HFFc6 (cell line): ENCODE data around the gene KHK. TPM values are rescaled to one million over a fixed set of nuclear protein-coding genes. Genes with fewer than 3 reads are reported as not detected.

ENCODE experiments used
- DNase-seq: peaks from one replicate; pipeline ENCODE4 v3.0.0-alpha.2; 2018
- H3K27ac Mint-ChIP-seq: 2 replicates; pipeline ENCODE4 v1.8.0; 2020; ENCODE audit warnings: mild to moderate bottlenecking, mixed read lengths
- H3K27me3 Mint-ChIP-seq: 2 replicates; pipeline ENCODE4 v1.8.0; 2021; ENCODE audit warnings: mild to moderate bottlenecking, moderate library complexity, mixed read lengths; ENCODE audit not compliant: insufficient read depth
- H3K36me3 Mint-ChIP-seq: 2 replicates; pipeline ENCODE4 v1.8.0; 2021; ENCODE audit warnings: low read depth, mixed read lengths
- H3K4me1 Mint-ChIP-seq: 2 replicates; pipeline ENCODE4 v1.8.0; 2020; ENCODE audit warnings: low read depth, mixed read lengths
- H3K4me3 Mint-ChIP-seq: 2 replicates; pipeline ENCODE4 v1.8.0; 2020; ENCODE audit warnings: mild to moderate bottlenecking, moderate library complexity, mixed read lengths
- H3K9me3 Mint-ChIP-seq: 2 replicates; pipeline ENCODE4 v1.8.0; 2020; ENCODE audit warnings: mild to moderate bottlenecking, mixed read lengths
- total RNA-seq, 6 experiments: library from RNA; stranded (reverse); fragmentation: NEBNext Ultra II Directional; extraction: Animal tissue kit (Norgen Biotek cat#: 25700); gene quantifications; 2 replicates in 1 of 6; 3 replicates in 5 of 6; pipeline ENCODE4 v1.2.3, GENCODE V29; 2021
- TF ChIP-seq, protein P1 (sequence below): fragments of 200-600 bp; sonication (generic); IDR thresholded peaks from 2 replicates; pipeline ENCODE4 v1.5.0; 2021; ENCODE audit warnings: antibody characterized with exemption, mild to moderate bottlenecking

Gene KHK
- total RNA-seq, 6 experiments from 2014 or later, result 1.0 to 1.7 (median 1.6) TPM

DNA sequence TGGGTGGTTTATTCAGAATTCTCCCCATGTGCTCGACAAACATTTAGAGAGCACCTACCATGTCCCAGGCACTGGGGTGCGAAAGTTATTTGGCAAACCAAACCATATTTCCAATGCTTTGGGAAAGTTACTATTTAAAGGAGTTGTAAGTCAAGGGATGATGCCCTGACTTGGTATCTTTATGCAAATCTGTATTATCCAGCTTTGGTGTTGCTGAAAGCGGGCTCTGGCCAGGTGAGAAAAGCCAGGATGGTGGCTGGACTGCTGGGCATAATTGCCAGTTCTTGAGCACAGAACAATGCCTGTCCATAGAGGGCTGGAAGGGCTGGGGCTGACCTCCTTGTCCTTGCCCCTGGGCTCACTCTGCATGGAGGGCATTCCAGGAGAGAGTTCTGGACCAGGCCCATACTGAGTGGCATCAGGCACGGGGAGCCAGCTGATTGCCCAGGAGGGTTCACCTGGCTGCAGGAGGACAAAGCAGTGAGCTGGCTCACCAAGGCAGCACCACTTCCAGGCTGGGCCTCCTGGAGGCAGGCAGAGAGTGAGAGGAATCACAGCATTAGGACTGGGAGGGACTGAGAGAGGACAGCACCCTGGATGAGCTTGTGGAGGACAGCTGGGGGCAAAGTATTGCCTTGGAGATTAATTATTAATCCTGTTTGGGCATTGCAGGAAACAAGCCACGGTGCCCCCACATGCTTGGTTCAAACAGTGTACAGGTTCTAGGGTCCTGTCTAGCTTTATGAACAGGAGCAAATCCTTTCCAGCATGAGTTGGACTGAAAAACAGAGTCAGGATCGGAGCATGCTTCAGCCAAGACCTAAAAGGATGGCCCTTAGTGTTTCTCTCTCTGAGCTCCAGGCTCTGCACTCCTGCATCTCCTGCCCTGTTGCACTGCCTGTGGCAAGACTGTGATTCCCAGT, 7.1 kb downstream of the KHK start:
- Mint-ChIP-seq H3K27ac (no peak overlapping the region), H3K9me3 (no peaks in the 10 kb centered on the region), H3K4me3 (no peak overlapping the region), H3K4me1 (peaks cover 21% of the 10 kb centered on the region), H3K27me3 (peaks cover 2% of the 10 kb centered on the region; the same call in 1 of the 2 replicates), H3K36me3 (no peaks in the 10 kb centered on the region)
- TF ChIP-seq, protein P1, sequence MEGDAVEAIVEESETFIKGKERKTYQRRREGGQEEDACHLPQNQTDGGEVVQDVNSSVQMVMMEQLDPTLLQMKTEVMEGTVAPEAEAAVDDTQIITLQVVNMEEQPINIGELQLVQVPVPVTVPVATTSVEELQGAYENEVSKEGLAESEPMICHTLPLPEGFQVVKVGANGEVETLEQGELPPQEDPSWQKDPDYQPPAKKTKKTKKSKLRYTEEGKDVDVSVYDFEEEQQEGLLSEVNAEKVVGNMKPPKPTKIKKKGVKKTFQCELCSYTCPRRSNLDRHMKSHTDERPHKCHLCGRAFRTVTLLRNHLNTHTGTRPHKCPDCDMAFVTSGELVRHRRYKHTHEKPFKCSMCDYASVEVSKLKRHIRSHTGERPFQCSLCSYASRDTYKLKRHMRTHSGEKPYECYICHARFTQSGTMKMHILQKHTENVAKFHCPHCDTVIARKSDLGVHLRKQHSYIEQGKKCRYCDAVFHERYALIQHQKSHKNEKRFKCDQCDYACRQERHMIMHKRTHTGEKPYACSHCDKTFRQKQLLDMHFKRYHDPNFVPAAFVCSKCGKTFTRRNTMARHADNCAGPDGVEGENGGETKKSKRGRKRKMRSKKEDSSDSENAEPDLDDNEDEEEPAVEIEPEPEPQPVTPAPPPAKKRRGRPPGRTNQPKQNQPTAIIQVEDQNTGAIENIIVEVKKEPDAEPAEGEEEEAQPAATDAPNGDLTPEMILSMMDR, result no peak
- DNase-seq, result no peak

DNA sequence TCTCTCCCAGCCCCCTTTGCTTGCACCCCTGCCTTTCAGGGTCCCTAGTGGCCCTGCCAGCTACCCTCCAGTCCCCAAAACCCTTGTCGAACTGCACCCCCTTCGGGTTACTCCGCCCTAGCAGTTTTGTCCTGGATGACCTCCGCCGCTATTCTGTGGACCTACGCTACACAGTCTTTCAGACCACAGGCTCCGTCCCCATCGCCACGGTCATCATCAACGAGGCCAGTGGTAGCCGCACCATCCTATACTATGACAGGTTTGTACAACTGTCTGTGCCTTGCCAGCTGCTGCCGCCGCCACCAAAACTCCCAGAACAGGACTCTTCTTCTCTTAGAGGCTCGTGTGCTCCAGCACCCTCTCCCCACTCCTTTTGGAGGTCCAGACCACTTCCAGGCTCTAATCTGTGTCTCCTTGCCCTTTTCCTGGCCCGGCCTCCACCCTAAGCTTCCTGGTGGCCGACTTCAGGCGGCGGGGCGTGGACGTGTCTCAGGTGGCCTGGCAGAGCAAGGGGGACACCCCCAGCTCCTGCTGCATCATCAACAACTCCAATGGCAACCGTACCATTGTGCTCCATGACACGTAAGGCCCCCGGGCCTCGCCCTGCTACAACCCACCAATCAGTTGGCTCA, 7.9 kb downstream of the KHK start:
- DNase-seq, result no peak
- H3K9me3 Mint-ChIP-seq, result no peaks in the 10 kb centered on the region
- peaks cover 21% of the 10 kb centered on the region for H3K4me1 Mint-ChIP-seq
- TF ChIP-seq, protein P1, result no peak
- no peak overlapping the region for H3K27ac Mint-ChIP-seq
- no peak overlapping the region for H3K4me3 Mint-ChIP-seq
- peaks cover 2% of the 10 kb centered on the region; the same call in 1 of the 2 replicates for H3K27me3 Mint-ChIP-seq
- H3K36me3 Mint-ChIP-seq, result no peaks in the 10 kb centered on the region

DNA sequence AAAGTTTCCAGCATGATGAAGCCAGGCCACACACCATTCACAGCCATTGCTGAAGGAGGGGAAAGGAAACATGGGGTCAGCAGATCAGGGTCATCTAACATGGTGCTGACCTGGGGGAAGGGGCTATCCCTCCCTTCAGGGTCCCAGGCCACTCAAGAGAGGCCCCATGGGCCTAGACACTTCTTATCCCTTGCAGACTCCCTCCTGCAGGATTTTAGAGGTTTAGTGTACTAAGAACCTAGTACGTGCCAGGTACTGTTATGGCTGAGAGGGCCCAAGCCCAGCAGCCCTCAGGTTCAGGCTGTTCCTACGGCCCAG, 8.8 kb downstream of the KHK start:
- no peaks in the 10 kb centered on the region for H3K9me3 Mint-ChIP-seq
- H3K36me3 Mint-ChIP-seq, result no peaks in the 10 kb centered on the region
- H3K27ac Mint-ChIP-seq, result no peak overlapping the region
- no peak overlapping the region for H3K4me3 Mint-ChIP-seq
- H3K4me1 Mint-ChIP-seq, result peaks cover 21% of the 10 kb centered on the region
- H3K27me3 Mint-ChIP-seq, result peaks cover 2% of the 10 kb centered on the region
- TF ChIP-seq, protein P1, result no peak
- no peak for DNase-seq

DNA sequence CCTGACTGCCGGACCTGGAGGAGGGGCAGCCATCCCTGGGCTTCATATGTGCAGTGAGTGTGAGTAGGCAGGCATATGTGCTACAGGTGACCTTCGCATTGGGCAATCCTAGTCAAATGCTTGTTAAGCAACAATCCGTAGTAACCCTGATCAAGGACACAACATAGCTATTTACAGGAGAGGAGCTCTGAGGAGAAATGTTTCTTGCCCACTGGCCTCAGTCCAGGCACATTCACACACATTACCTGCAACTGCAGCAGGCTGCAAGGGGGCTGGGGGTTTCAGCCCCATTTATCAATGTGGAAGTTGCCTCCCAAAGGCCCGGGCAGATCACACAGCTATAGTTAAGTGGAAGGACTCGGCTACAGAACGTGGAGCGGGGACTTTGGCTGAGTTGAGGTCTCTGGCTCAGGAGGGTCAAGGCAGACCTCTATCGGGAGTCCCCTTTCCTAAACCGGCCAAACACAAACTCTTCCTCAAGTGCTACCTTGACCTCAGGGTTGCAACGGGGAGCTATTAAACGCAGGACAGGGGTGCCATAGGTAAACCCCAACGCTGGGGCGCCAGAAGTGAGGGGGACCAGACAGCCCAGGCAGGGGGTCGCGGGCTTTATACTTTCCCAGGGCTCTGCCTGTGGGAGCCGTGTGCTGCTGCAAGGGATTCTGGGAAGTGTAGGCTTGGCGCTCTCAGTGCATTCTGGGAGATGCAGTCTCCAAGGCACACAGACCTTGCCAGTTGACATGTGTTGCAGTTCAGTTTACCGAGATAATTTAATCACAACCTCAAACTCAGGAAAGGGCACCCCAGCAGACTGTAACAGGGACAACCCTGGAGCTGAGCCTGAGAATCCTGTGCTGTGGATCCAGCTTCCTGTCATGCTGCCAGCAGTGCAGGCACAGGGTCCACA, 9.4 kb downstream of the KHK start:
- Mint-ChIP-seq H3K27me3 (peaks cover 2% of the 10 kb centered on the region), H3K27ac (no peak overlapping the region), H3K4me1 (peaks cover 21% of the 10 kb centered on the region), H3K9me3 (no peaks in the 10 kb centered on the region), H3K36me3 (no peaks in the 10 kb centered on the region), H3K4me3 (peak overlapping the region; percentile 57)
- DNase-seq, result peak; percentile 41
- TF ChIP-seq, protein P1, result no peak

DNA sequence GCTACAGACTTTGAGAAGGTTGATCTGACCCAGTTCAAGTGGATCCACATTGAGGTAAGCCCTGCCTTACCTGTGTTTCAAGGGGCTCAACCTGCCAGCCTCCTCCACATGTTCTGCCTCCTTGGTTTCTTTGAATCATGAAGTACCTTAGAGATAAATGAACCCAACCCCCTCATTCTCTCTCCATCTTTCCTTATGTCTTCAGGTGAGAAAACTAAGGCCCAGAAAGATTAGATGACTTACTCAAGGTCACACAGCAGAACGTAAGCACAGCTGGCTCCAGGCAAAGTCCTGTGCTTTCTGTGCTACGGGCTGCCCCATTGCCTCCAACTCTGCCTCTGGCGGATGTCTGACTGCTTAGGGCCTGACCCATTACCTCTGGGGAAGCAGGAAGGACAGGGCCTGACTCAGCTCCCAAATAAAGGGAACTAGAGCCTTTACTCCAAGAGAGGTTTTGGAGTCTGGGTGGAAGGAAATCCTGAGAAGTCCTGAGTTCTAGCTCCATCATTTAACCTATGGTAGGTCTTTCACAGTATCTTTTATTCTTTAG, 10.3 kb downstream of the KHK start:
- no peaks in the 10 kb centered on the region for H3K9me3 Mint-ChIP-seq
- no peak overlapping the region for H3K27ac Mint-ChIP-seq
- peaks cover 21% of the 10 kb centered on the region for H3K4me1 Mint-ChIP-seq
- peaks cover 5% of the 10 kb centered on the region for H3K27me3 Mint-ChIP-seq
- no peak overlapping the region for H3K4me3 Mint-ChIP-seq
- no peak for DNase-seq
- TF ChIP-seq, protein P1, result no peak
- H3K36me3 Mint-ChIP-seq, result no peaks in the 10 kb centered on the region
